ENCODE data around the gene RIPOR3.

The RIPOR3 gene

GRCh38 chr20:50634191-50634590 is 57.2 kb downstream of the RIPOR3 start:
- TF ChIP-seq CTCF (IDR thresholded peaks at IDR 0.05; ENCODE audit: insufficient read depth, low read length, poor library complexity, severe bottlenecking) = no peak
- no peak for TF ChIP-seq EZH2phosphoT487 (conservative IDR thresholded peaks at IDR 0.05; ENCODE audit: low read length)
- H3K9me2 ChIP-seq (replicated peaks; ENCODE audit: insufficient read depth, low read length) = no peaks in the 10 kb centered on the region
- no peak overlapping the region for H3K27ac ChIP-seq (ENCODE audit: low read depth, low read length)
- no peaks in the 10 kb centered on the region for H4K20me1 ChIP-seq (ENCODE audit: low read depth, low read length)
- H3K9me3 ChIP-seq (ENCODE audit: insufficient read depth, low read length) = no peaks in the 10 kb centered on the region
- H3K79me2 ChIP-seq (ENCODE audit: insufficient read depth, low read length) = no peaks in the 10 kb centered on the region
- no peaks in the 10 kb centered on the region for H3K27me3 ChIP-seq (ENCODE audit: low read length)
- H3K4me3 ChIP-seq (ENCODE audit: insufficient read depth, low read length, poor library complexity, severe bottlenecking) = no peak overlapping the region
- H2AFZ ChIP-seq (ENCODE audit: low read depth, low read length, severe bottlenecking) = no peak overlapping the region
- H3K36me3 ChIP-seq (ENCODE audit: low read length) = no peaks in the 10 kb centered on the region
- H3K9ac ChIP-seq (ENCODE audit: low read length) = no peak overlapping the region
- H3F3A ChIP-seq (ENCODE audit: insufficient read depth) = no peaks in the 10 kb centered on the region
- no peak overlapping the region for H3K4me2 ChIP-seq (ENCODE audit: low read depth, low read length, poor library complexity, severe bottlenecking)

- Histone ChIP-seq H3K36me3 (ENCODE audit: low read length) (no peaks in the 10 kb centered on the region), H3K27ac (ENCODE audit: low read depth, low read length) (no peak overlapping the region), H3K9me3 (ENCODE audit: insufficient read depth, low read length) (no peaks in the 10 kb centered on the region), H2AFZ (ENCODE audit: low read depth, low read length, severe bottlenecking) (no peak overlapping the region), H3F3A (ENCODE audit: insufficient read depth) (no peaks in the 10 kb centered on the region), H3K4me3 (ENCODE audit: insufficient read depth, low read length, poor library complexity, severe bottlenecking) (no peak overlapping the region), H3K9ac (ENCODE audit: low read length) (no peak overlapping the region), H4K20me1 (ENCODE audit: low read depth, low read length) (no peaks in the 10 kb centered on the region), H3K27me3 (ENCODE audit: low read length) (no peaks in the 10 kb centered on the region), H3K79me2 (ENCODE audit: insufficient read depth, low read length) (no peaks in the 10 kb centered on the region), H3K9me2 (replicated peaks; ENCODE audit: insufficient read depth, low read length) (no peaks in the 10 kb centered on the region), H3K4me2 (ENCODE audit: low read depth, low read length, poor library complexity, severe bottlenecking) (no peak overlapping the region)
- TF ChIP-seq EZH2phosphoT487 (conservative IDR thresholded peaks at IDR 0.05; ENCODE audit: low read length) = no peak
- TF ChIP-seq CTCF (IDR thresholded peaks at IDR 0.05; ENCODE audit: insufficient read depth, low read length, poor library complexity, severe bottlenecking) = no peak
Observed at GRCh38 chr20:50633361-50633760, 58.0 kb downstream of the RIPOR3 start.

- H3K27ac ChIP-seq (ENCODE audit: low read depth, low read length) = no peak overlapping the region
Observed at GRCh38 chr20:50632701-50633100, 58.6 kb downstream of the RIPOR3 start.

More at GRCh38 chr20:50632701-50633100, 58.6 kb downstream of the RIPOR3 start:
- Histone ChIP-seq H3K4me2 (ENCODE audit: low read depth, low read length, poor library complexity, severe bottlenecking) (no peak overlapping the region), H3F3A (ENCODE audit: insufficient read depth) (no peaks in the 10 kb centered on the region), H3K27me3 (ENCODE audit: low read length) (no peaks in the 10 kb centered on the region), H3K9ac (ENCODE audit: low read length) (no peak overlapping the region), H3K9me3 (ENCODE audit: insufficient read depth, low read length) (no peaks in the 10 kb centered on the region), H3K79me2 (ENCODE audit: insufficient read depth, low read length) (no peaks in the 10 kb centered on the region), H3K9me2 (replicated peaks; ENCODE audit: insufficient read depth, low read length) (no peaks in the 10 kb centered on the region), H4K20me1 (ENCODE audit: low read depth, low read length) (no peaks in the 10 kb centered on the region), H3K4me3 (ENCODE audit: insufficient read depth, low read length, poor library complexity, severe bottlenecking) (no peak overlapping the region), H3K36me3 (ENCODE audit: low read length) (no peaks in the 10 kb centered on the region), H2AFZ (ENCODE audit: low read depth, low read length, severe bottlenecking) (no peak overlapping the region)
- TF ChIP-seq EZH2phosphoT487 (conservative IDR thresholded peaks at IDR 0.05; ENCODE audit: low read length) (no peak), CTCF (IDR thresholded peaks at IDR 0.05; ENCODE audit: insufficient read depth, low read length, poor library complexity, severe bottlenecking) (no peak)
